ENCODE results near the gene KCNK18. TPM values are rescaled to one million over a fixed set of nuclear protein-coding genes. Genes with fewer than 3 reads are reported as not detected.
"Not testable (repeated sequence)": the region's sequence is repeated elsewhere in the genome, so short reads cannot be mapped to it uniquely, and the experiment has no call there.

The KCNK18 gene
- total RNA-seq, 2 experiments from 2014 or later = not detected

GRCh38 chr10:117178190-117178589 is 19.1 kb upstream of the KCNK18 start:
- H3K4me1 Mint-ChIP-seq = peaks cover 18% of the 10 kb centered on the region
- H3K27ac Mint-ChIP-seq = no peak overlapping the region
- peaks cover 21% of the 10 kb centered on the region for H3K27me3 Mint-ChIP-seq
- H3K36me3 Mint-ChIP-seq (ENCODE audit: low read depth) = no peaks in the 10 kb centered on the region
- POLR2A ChIA-PET = no interaction called here
- DNase-seq = no peak
- CTCF ChIA-PET = no interaction called here
- no peaks in the 10 kb centered on the region for H3K9me3 Mint-ChIP-seq
- no peak overlapping the region for H3K4me3 Mint-ChIP-seq

DNA sequence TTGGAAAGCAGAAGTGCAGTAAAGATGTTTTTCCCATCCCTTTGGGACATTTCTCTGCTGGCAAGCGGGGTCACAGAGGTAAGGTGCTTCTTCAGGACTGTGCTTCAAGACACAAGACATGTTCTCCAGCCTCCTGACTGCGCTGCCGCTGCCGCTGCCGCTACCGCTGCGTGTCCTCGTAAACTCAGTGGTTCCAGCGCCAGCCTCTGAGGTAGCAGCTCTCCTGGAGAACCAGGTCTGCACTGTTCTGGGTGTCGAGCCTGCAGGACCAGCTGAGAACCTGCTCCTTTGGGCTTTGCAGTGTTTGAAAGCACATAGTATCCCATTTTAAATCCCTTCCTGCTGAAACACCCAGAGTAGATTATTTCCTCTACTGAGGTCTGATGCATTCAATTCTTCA is 13.0 kb upstream of the KCNK18 start:
- H3K27me3 Mint-ChIP-seq = peaks cover 10% of the 10 kb centered on the region
- no peak overlapping the region for H3K4me3 Mint-ChIP-seq
- H3K9me3 Mint-ChIP-seq = no peaks in the 10 kb centered on the region
- no peaks in the 10 kb centered on the region for H3K4me1 Mint-ChIP-seq
- CTCF ChIA-PET = interaction anchor here (2.3 kb wide), 1 partner anchor 9 kb away, joined by 7 read pairs; no protein-coding TSS in a partner anchor
- no peak overlapping the region for H3K27ac Mint-ChIP-seq
- DNase-seq = no peak
- H3K36me3 Mint-ChIP-seq (ENCODE audit: low read depth) = no peaks in the 10 kb centered on the region
- POLR2A ChIA-PET = no interaction called here

- ChIA-PET CTCF (interaction anchor here (2.3 kb wide), 1 partner anchor 10 kb away, joined by 7 read pairs; no protein-coding TSS in a partner anchor), POLR2A (no interaction called here)
- H3K36me3 Mint-ChIP-seq (ENCODE audit: low read depth) = peaks cover 1% of the 10 kb centered on the region
- no peak overlapping the region for H3K4me3 Mint-ChIP-seq
- no peaks in the 10 kb centered on the region for H3K4me1 Mint-ChIP-seq
- no peak for DNase-seq
- peaks cover 3% of the 10 kb centered on the region for H3K9me3 Mint-ChIP-seq
- no peak overlapping the region for H3K27ac Mint-ChIP-seq
- H3K27me3 Mint-ChIP-seq = peaks cover 10% of the 10 kb centered on the region
Observed at GRCh38 chr10:117184821-117185220, 12.5 kb upstream of the KCNK18 start.

DNA sequence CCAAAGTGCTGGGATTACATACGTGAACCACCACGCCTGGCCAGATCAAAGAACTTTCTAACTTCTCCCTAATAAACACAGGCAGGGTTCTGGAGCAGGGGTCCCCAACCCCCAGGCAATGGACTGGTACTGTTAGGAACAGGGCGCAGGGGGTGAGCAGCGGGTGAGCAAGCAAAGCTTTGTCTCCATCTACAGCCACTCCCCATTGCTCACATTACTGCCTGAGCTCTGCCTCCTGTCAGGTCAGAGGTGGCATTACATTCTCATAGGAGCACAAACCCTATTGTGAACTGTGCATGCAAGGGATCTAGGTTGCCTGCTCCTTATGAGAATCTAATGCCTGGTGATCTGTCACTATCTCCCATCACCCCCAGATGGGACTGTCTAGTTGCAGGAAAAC is 11.5 kb upstream of the KCNK18 start:
- CTCF ChIA-PET = interaction anchor here (2.3 kb wide), 1 partner anchor 11 kb away, joined by 7 read pairs; no protein-coding TSS in a partner anchor
- H3K9me3 Mint-ChIP-seq, POLR2A ChIA-PET: not testable (repeated sequence)

GRCh38 chr10:117186832-117187615 is 10.3 kb upstream of the KCNK18 start:
- peaks cover 3% of the 10 kb centered on the region for H3K9me3 Mint-ChIP-seq
- no peak for DNase-seq
- ChIA-PET CTCF (interaction anchor here (1.6 to 2.2 kb wide), 2 partner anchors 12 to 30 kb away, joined by 6 read pairs; no protein-coding TSS in a partner anchor), POLR2A (no interaction called here)
- peaks cover 1% of the 10 kb centered on the region for H3K36me3 Mint-ChIP-seq (ENCODE audit: low read depth)
- H3K27ac Mint-ChIP-seq = no peak overlapping the region
- H3K27me3 Mint-ChIP-seq = no peaks in the 10 kb centered on the region
- no peaks in the 10 kb centered on the region for H3K4me1 Mint-ChIP-seq
- H3K4me3 Mint-ChIP-seq = no peak overlapping the region

More for the DNA sequence above, 11.5 kb upstream of the KCNK18 start:
- not testable (repeated sequence) for H3K27ac Mint-ChIP-seq; H3K4me1 Mint-ChIP-seq; H3K4me3 Mint-ChIP-seq; DNase-seq; H3K36me3 Mint-ChIP-seq (ENCODE audit: low read depth); H3K27me3 Mint-ChIP-seq

- Mint-ChIP-seq H3K27me3 (no peaks in the 10 kb centered on the region), H3K4me3 (no peak overlapping the region), H3K4me1 (no peaks in the 10 kb centered on the region), H3K36me3 (ENCODE audit: low read depth) (peaks cover 1% of the 10 kb centered on the region), H3K9me3 (peaks cover 3% of the 10 kb centered on the region), H3K27ac (no peak overlapping the region)
- ChIA-PET POLR2A (no interaction called here), CTCF (interaction anchor here (2.2 kb wide), 1 partner anchor 28 kb away, joined by 6 read pairs; no protein-coding TSS in a partner anchor)
- no peak for DNase-seq
Observed at GRCh38 chr10:117188371-117188770, 8.9 kb upstream of the KCNK18 start.

DNA sequence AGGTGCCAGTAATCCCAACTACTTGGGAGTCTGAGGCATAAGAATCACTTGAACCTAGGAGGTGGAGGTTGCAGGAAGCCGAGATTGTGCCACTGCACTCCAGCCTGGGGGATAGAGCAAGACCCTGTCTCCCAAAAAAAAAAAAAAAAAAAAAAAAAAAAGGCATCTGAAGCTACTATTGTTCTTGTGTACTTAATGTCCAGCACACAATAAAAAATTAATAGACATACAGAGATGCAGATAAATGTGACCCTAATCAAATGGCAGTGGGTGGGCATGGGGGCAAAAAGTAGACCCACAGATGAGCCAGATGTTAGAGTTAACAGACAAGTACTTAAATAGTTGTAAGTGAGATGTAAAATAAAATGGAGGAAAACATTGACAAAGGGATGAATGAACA is 7.7 kb upstream of the KCNK18 start:
- Mint-ChIP-seq H3K9me3 (peaks cover 3% of the 10 kb centered on the region), H3K36me3 (ENCODE audit: low read depth) (peaks cover 1% of the 10 kb centered on the region), H3K4me1 (no peaks in the 10 kb centered on the region), H3K4me3 (no peak overlapping the region), H3K27ac (no peak overlapping the region), H3K27me3 (no peaks in the 10 kb centered on the region)
- ChIA-PET POLR2A (no interaction called here), CTCF (no interaction called here)
- no peak for DNase-seq

DNA sequence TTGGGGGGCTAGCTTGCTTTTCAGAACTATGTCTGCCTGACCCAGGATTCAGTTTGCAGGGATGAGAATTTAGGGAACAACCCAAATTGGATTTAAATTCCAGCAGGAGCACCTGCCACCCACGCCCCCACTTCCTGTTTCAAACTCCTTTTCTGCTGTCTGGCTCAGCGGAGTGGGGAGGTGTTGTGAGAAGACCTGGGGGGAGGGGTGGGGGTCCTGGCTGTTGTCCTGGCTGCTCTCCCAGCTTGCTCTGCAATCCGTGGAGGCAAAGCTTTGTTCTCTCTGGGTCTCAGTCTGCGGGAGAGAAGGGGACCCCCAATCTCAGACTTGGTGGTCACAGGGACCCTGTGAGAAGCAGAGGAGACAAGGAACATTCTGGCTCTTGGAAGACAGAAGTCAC is 799 bp downstream of the KCNK18 start:
- Mint-ChIP-seq H3K27ac (no peak overlapping the region), H3K27me3 (peaks cover 1% of the 10 kb centered on the region), H3K4me3 (no peak overlapping the region), H3K4me1 (no peaks in the 10 kb centered on the region), H3K36me3 (ENCODE audit: low read depth) (no peaks in the 10 kb centered on the region), H3K9me3 (no peaks in the 10 kb centered on the region)
- no peak for DNase-seq
- ChIA-PET CTCF (interaction anchor here (0.8 to 1.4 kb wide), 3 partner anchors 8 to 23 kb away, joined by 3 to 4 read pairs (median 4); no protein-coding TSS in a partner anchor), POLR2A (no interaction called here)

DNA sequence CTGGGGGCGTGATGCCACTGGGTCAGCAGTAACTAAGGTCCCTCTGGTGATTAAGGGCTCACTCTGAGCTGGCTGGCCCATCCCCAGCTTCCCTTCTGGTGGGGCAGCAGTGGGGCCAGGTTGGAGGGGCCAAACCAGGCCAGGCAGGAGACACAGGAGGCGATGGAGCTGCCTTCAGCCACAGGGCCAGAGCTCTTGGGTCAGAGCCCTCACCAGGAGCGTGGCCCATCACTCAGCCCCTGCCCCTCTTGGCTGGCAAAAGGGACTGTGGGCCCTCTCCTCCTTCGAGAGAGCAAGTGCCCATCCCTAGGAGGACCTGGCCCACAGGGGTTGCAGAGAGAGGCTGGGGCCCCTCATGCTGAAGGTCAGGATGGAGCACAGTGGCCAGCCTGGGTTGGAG is 4.5 kb downstream of the KCNK18 start:
- CTCF ChIA-PET = no interaction called here
- POLR2A ChIA-PET = no interaction called here

GRCh38 chr10:117204316-117204715 is 7.0 kb downstream of the KCNK18 start:
- ChIA-PET CTCF (no interaction called here), POLR2A (no interaction called here)
- H3K27ac Mint-ChIP-seq = no peak overlapping the region
- no peaks in the 10 kb centered on the region for H3K4me1 Mint-ChIP-seq
- H3K4me3 Mint-ChIP-seq = no peak overlapping the region
- no peaks in the 10 kb centered on the region for H3K9me3 Mint-ChIP-seq
- DNase-seq = no peak
- no peaks in the 10 kb centered on the region for H3K36me3 Mint-ChIP-seq (ENCODE audit: low read depth)
- peaks cover 2% of the 10 kb centered on the region for H3K27me3 Mint-ChIP-seq

More for the DNA sequence above, 4.5 kb downstream of the KCNK18 start:
- H3K27ac Mint-ChIP-seq = no peak overlapping the region
- H3K4me3 Mint-ChIP-seq = no peak overlapping the region
- no peaks in the 10 kb centered on the region for H3K4me1 Mint-ChIP-seq
- no peak for DNase-seq
- no peaks in the 10 kb centered on the region for H3K9me3 Mint-ChIP-seq
- H3K27me3 Mint-ChIP-seq = peaks cover 2% of the 10 kb centered on the region
- H3K36me3 Mint-ChIP-seq (ENCODE audit: low read depth) = no peaks in the 10 kb centered on the region

DNA sequence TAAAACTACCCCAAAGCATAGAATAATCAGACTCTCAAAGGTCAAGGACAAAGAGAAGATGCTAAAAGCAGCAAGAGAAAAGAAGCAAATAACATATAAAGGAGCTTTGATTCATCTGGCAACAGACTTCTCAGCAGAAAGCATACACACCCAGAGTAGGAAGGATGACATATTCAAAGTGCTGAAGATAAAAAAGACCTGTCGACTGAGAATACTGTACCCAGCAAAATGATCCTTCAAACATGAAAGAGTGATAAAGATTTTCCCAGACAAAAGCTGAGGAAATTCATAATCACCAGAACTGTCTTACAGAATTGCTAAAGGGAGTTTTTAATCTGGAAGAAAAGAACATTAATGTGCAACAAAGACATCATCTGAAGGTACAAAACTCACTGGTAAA is 14.9 kb downstream of the KCNK18 start:
- ChIA-PET CTCF (no interaction called here), POLR2A (no interaction called here)
- Mint-ChIP-seq H3K4me3 (no peak overlapping the region), H3K27me3 (peaks cover 39% of the 10 kb centered on the region), H3K9me3 (peaks cover 7% of the 10 kb centered on the region), H3K27ac (no peak overlapping the region), H3K4me1 (peaks cover 2% of the 10 kb centered on the region), H3K36me3 (ENCODE audit: low read depth) (no peaks in the 10 kb centered on the region)
- DNase-seq = no peak

DNA sequence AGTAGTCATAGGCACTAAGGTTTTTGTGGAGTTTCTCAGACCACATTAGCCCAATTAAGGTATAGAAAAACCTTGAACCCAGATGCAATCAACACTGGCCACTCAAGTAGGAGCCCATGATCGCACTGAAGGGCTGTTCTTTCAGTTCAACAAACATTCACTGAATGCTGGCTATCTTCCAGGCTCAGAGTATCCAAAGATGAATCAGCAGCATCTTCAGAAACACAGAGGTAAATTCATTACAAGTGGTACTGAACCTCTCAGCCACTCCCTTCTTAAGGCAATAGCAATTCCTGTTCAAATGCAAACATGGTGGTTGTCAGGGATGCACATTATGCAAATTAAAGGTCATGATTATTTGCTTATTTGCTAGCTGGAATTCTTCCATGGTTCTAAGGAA is 17.1 kb downstream of the KCNK18 start:
- Mint-ChIP-seq H3K36me3 (ENCODE audit: low read depth) (no peaks in the 10 kb centered on the region), H3K4me1 (peaks cover 7% of the 10 kb centered on the region), H3K9me3 (peaks cover 7% of the 10 kb centered on the region), H3K4me3 (no peak overlapping the region), H3K27me3 (peaks cover 39% of the 10 kb centered on the region), H3K27ac (no peak overlapping the region)
- POLR2A ChIA-PET = no interaction called here
- DNase-seq = no peak
- CTCF ChIA-PET = no interaction called here

DNA sequence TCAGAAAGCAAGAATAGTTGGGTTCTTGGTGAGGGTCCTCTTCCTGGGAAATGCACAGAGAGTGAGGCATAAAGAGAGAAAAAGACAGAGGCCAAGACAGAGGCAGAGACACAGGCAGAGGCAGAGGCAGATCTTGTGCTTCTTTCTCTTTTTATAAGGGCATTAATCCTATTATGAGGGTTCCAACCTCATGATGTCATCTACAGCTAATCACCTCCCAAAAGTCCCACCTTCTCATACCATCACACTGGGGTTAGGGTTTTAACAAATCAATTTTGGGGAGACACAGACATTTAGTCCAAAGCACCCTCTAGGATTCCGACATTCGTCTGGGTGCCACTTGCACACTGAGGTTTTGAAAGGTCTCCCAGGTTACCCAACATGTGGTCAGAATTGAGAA is 17.8 kb downstream of the KCNK18 start:
- Mint-ChIP-seq H3K36me3 (ENCODE audit: low read depth) (no peaks in the 10 kb centered on the region), H3K27ac (no peak overlapping the region), H3K4me3 (no peak overlapping the region), H3K4me1 (peaks cover 7% of the 10 kb centered on the region), H3K9me3 (peaks cover 7% of the 10 kb centered on the region), H3K27me3 (peaks cover 39% of the 10 kb centered on the region)
- ChIA-PET POLR2A (no interaction called here), CTCF (no interaction called here)
- DNase-seq = no peak

- ChIA-PET POLR2A (no interaction called here), CTCF (interaction anchor here (0.8 to 2.5 kb wide), 23 partner anchors 8 to 644 kb away, joined by 3 to 27 read pairs (median 4); partner anchors contain the start of gene KCNK18)
- Mint-ChIP-seq H3K9me3 (peaks cover 5% of the 10 kb centered on the region), H3K27me3 (peaks cover 34% of the 10 kb centered on the region), H3K4me3 (peak overlapping the region; percentile 31), H3K4me1 (peaks cover 7% of the 10 kb centered on the region), H3K27ac (no peak overlapping the region), H3K36me3 (ENCODE audit: low read depth) (no peaks in the 10 kb centered on the region)
- no peak for DNase-seq
Observed at GRCh38 chr10:117216028-117216427, 18.7 kb downstream of the KCNK18 start.
